ENCODE results near the gene BTN2A1. TPM values are rescaled to one million over a fixed set of nuclear protein-coding genes. Genes with fewer than 3 reads are reported as not detected.

The BTN2A1 gene
- total and polyA plus RNA-seq, 2 of the 13 experiments (the other 11 are each of a cell fraction or from before 2014, with no cell fraction given), result 16.4 to 30.4 TPM

DNA sequence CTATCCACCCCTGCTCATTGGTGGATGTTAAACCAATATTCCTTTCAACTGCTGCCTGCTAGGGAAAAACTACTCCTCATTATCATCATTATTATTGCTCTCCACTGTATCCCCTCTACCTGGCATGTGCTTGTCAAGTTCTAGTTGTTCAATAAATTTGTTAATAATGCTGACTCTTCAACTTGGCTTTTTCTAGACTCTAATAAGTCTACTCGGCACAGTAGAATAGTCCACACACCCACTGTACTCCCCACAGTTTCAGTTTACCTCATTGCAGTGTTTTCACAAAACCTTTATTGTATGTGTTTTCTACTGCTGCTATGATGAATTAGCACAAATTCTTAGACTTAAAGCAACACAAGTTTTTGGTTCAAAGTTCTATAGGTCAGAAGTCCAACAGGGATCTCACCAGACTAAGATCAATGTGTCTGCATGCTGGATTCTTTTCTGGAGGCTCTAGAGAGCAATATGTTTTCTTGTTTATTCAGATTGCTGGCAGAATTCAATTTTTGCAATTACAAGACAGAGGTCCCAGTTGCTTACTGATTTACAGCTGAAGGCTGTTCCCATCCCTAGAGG lies 42.6 kb upstream of the BTN2A1 start (continued):
- TF ChIP-seq EP300 (IDR thresholded peaks at IDR 0.05; ENCODE audit: low read depth in 2 of 2, low read length in 2 of 2) (no peak), EP300 (CRISPR knock-in tag; IDR thresholded peaks at IDR 0.05; ENCODE audit: borderline replicate concordance) (no peak), RXRA (CRISPR knock-in tag; IDR thresholded peaks at IDR 0.05) (no peak), GFI1 (CRISPR knock-in tag; IDR thresholded peaks at IDR 0.05; ENCODE audit: borderline replicate concordance) (no peak), GATAD2A (CRISPR knock-in tag; IDR thresholded peaks at IDR 0.05) (no peak; the same call in none of the 2 replicates), TCF7L2 (IDR thresholded peaks at IDR 0.05; ENCODE audit: low read depth, low read length) (no peak), ZNF570 (CRISPR knock-in tag; IDR thresholded peaks at IDR 0.05; ENCODE audit: borderline replicate concordance) (no peak), NKX3-1 (CRISPR knock-in tag; IDR thresholded peaks at IDR 0.05) (no peak), RXRB (CRISPR knock-in tag; IDR thresholded peaks at IDR 0.05; ENCODE audit: borderline replicate concordance) (0 out of 2 replicates have a peak, but pooled peaks have one; percentile 7), ZC3H4 (CRISPR knock-in tag; IDR thresholded peaks at IDR 0.05; ENCODE audit: borderline replicate concordance) (no peak), ASH2L (IDR thresholded peaks at IDR 0.05; ENCODE audit: insufficient read length, low read depth, low read length) (peak; percentile 17), ZNF256 (CRISPR knock-in tag; conservative IDR thresholded peaks at IDR 0.05) (no peak), ZNF160 (CRISPR knock-in tag; IDR thresholded peaks at IDR 0.05) (no peak), SNRNP70 (IDR thresholded peaks at IDR 0.05; ENCODE audit: low read depth, low read length) (no peak), ZNF382 (CRISPR knock-in tag; IDR thresholded peaks at IDR 0.05; ENCODE audit: borderline replicate concordance) (no peak), FOXA3 (CRISPR knock-in tag; IDR thresholded peaks at IDR 0.05) (0 out of 2 replicates have a peak, but pooled peaks have one; percentile 15), CREB1 (IDR thresholded peaks at IDR 0.05) (no peak), CREB1 (CRISPR knock-in tag; IDR thresholded peaks at IDR 0.05) (0 out of 2 replicates have a peak, but pooled peaks have one; percentile 40), TARDBP (CRISPR knock-in tag; IDR thresholded peaks at IDR 0.05) (no peak), ZNF354B (CRISPR knock-in tag; IDR thresholded peaks at IDR 0.05) (no peak)
- TF ChIP-seq, protein P1, sequence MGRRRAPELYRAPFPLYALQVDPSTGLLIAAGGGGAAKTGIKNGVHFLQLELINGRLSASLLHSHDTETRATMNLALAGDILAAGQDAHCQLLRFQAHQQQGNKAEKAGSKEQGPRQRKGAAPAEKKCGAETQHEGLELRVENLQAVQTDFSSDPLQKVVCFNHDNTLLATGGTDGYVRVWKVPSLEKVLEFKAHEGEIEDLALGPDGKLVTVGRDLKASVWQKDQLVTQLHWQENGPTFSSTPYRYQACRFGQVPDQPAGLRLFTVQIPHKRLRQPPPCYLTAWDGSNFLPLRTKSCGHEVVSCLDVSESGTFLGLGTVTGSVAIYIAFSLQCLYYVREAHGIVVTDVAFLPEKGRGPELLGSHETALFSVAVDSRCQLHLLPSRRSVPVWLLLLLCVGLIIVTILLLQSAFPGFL (CRISPR knock-in tag; IDR thresholded peaks at IDR 0.05), result no peak
- TF ChIP-seq, protein P2, sequence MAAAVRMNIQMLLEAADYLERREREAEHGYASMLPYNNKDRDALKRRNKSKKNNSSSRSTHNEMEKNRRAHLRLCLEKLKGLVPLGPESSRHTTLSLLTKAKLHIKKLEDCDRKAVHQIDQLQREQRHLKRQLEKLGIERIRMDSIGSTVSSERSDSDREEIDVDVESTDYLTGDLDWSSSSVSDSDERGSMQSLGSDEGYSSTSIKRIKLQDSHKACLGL (CRISPR knock-in tag; IDR thresholded peaks at IDR 0.05), result no peak
- TF ChIP-seq, protein P3, sequence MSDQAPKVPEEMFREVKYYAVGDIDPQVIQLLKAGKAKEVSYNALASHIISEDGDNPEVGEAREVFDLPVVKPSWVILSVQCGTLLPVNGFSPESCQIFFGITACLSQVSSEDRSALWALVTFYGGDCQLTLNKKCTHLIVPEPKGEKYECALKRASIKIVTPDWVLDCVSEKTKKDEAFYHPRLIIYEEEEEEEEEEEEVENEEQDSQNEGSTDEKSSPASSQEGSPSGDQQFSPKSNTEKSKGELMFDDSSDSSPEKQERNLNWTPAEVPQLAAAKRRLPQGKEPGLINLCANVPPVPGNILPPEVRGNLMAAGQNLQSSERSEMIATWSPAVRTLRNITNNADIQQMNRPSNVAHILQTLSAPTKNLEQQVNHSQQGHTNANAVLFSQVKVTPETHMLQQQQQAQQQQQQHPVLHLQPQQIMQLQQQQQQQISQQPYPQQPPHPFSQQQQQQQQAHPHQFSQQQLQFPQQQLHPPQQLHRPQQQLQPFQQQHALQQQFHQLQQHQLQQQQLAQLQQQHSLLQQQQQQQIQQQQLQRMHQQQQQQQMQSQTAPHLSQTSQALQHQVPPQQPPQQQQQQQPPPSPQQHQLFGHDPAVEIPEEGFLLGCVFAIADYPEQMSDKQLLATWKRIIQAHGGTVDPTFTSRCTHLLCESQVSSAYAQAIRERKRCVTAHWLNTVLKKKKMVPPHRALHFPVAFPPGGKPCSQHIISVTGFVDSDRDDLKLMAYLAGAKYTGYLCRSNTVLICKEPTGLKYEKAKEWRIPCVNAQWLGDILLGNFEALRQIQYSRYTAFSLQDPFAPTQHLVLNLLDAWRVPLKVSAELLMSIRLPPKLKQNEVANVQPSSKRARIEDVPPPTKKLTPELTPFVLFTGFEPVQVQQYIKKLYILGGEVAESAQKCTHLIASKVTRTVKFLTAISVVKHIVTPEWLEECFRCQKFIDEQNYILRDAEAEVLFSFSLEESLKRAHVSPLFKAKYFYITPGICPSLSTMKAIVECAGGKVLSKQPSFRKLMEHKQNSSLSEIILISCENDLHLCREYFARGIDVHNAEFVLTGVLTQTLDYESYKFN (CRISPR knock-in tag; conservative IDR thresholded peaks at IDR 0.05), result 0 out of 2 replicates have a peak, but pooled peaks have one; percentile 21
